ENCODE results near the gene ZBTB43. TPM values are rescaled to one million over a fixed set of nuclear protein-coding genes. Genes with fewer than 3 reads are reported as not detected.

Gene ZBTB43
- total and polyA plus RNA-seq, 12 donors = 7.6 to 58.4 (median 43.5) TPM

GRCh38 chr9:126875756-126876510 lies 71.1 kb downstream of the ZBTB43 start:
- Histone ChIP-seq H3K36me3 (peaks cover 0 to 47% (median 11%) of the 10 kb centered on the region in 9 donors), H3K27me3 (no peaks in the 10 kb centered on the region), H3K4me3 (no peak overlapping the region), H3K9me3 (no peaks in the 10 kb centered on the region), H3K27ac (no peak overlapping the region), H3K4me1 (peaks cover 0 to 21% (median 12%) of the 10 kb centered on the region in 9 donors)
- intact Hi-C loops (cut with DNase I) = no loop called here
- WGBS, 2 donors = 66 to 74% methylated on average over 4 of the region's 4 CpGs
- DNase-seq (no peak), ATAC-seq (no peak)
- no peak for TF ChIP-seq CTCF (IDR thresholded peaks at IDR 0.05)

GRCh38 chr9:126876531-126876930 lies 71.7 kb downstream of the ZBTB43 start:
- Histone ChIP-seq H3K9me3 (no peaks in the 10 kb centered on the region), H3K27me3 (no peaks in the 10 kb centered on the region), H3K4me1 (peaks cover 0 to 21% (median 12%) of the 10 kb centered on the region in 9 donors), H3K36me3 (peaks cover 0 to 52% (median 11%) of the 10 kb centered on the region in 9 donors), H3K27ac (no peak overlapping the region), H3K4me3 (no peak overlapping the region)
- TF ChIP-seq CTCF (IDR thresholded peaks at IDR 0.05) = no peak
- WGBS, 2 donors = 83 to 84% methylated on average over 4 of the region's 4 CpGs
- DNase-seq (no peak), ATAC-seq (no peak)
- intact Hi-C loops (cut with DNase I) = no loop called here

- H3K4me1 ChIP-seq = peaks cover 0 to 21% (median 12%) of the 10 kb centered on the region in 9 donors
- H3K27me3 ChIP-seq = no peaks in the 10 kb centered on the region
- DNase-seq (no peak), ATAC-seq (no peak)
- H3K9me3 ChIP-seq = no peaks in the 10 kb centered on the region
- TF ChIP-seq CTCF (IDR thresholded peaks at IDR 0.05) = no peak
- 76 to 80% methylated on average over 9 of the region's 9 CpGs for WGBS, 2 donors
- H3K36me3 ChIP-seq = peaks cover 0 to 61% (median 11%) of the 10 kb centered on the region in 9 donors
- H3K27ac ChIP-seq = no peak overlapping the region
- H3K4me3 ChIP-seq = no peak overlapping the region
- intact Hi-C loops (cut with DNase I) = no loop called here
Measured at GRCh38 chr9:126877418-126877817, 72.6 kb downstream of the ZBTB43 start.

- whole genome bisulfite sequencing, 2 donors = 82 to 85% methylated on average over 9 of the region's 9 CpGs
- no peak for DNase-seq
- H3K27ac ChIP-seq = no peak overlapping the region
- H3K4me3 ChIP-seq = no peak overlapping the region
- H3K36me3 ChIP-seq = peaks cover 0 to 69% (median 11%) of the 10 kb centered on the region in 9 donors
- peaks cover 0 to 25% (median 11%) of the 10 kb centered on the region in 9 donors for H3K4me1 ChIP-seq
- no peaks in the 10 kb centered on the region for H3K27me3 ChIP-seq
- ATAC-seq = peak in 1 of 8 donors; percentile 27
- intact Hi-C loops (cut with DNase I) = no loop called here
- no peak for TF ChIP-seq CTCF (IDR thresholded peaks at IDR 0.05)
- no peaks in the 10 kb centered on the region for H3K9me3 ChIP-seq
Measured at GRCh38 chr9:126879288-126879687, 74.4 kb downstream of the ZBTB43 start.

Data from heart right ventricle (tissue), 16 donors.